GM23338 (cell line): ENCODE data around the gene PDE4D. TPM values are rescaled to one million over a fixed set of nuclear protein-coding genes. Genes with fewer than 3 reads are reported as not detected.

Experiments
- ATAC-seq: fragments of 200-7000 bp; cut with Tn5 transposase; 3 replicates; pipeline ENCODE4 v1.9.1; 2020
- DNase-seq: peaks from one replicate; pipeline ENCODE4 v3.0.0-alpha.2; 2015; ENCODE audit warnings: low spot score
- H2AFZ ChIP-seq: fragments of 200-600 bp; sonication (generic); 2 replicates; pipeline ENCODE4 v1.8.0; 2016; ENCODE audit warnings: antibody characterized with exemption, mild to moderate bottlenecking, moderate library complexity
- H3F3A ChIP-seq: fragments of 200-600 bp; sonication (generic); replicated peaks from 2 replicates; pipeline ENCODE4 v1.8.0; 2017; ENCODE audit warnings: antibody characterized with exemption, mixed run types, low read depth
- H3K27ac ChIP-seq: fragments of 200-600 bp; sonication (generic); 2 replicates; pipeline ENCODE4 v1.6.1; 2016; ENCODE audit warnings: low read depth
- H3K27me3 ChIP-seq: fragments of 200-600 bp; sonication (generic); 2 replicates; pipeline ENCODE4 v1.8.0; 2016; ENCODE audit warnings: mild to moderate bottlenecking, mixed run types, moderate library complexity; ENCODE audit not compliant: insufficient read depth
- H3K36me3 ChIP-seq: fragments of 200-600 bp; sonication (generic); 2 replicates; pipeline ENCODE4 v1.8.0; 2016; ENCODE audit warnings: mild to moderate bottlenecking; ENCODE audit not compliant: insufficient read depth
- H3K4me1 ChIP-seq: fragments of 200-600 bp; sonication (generic); 2 replicates; pipeline ENCODE4 v1.8.0; 2016; ENCODE audit warnings: mild to moderate bottlenecking, moderate library complexity; ENCODE audit not compliant: insufficient read depth
- H3K4me2 ChIP-seq: fragments of 200-600 bp; sonication (generic); 2 replicates; pipeline ENCODE4 v1.7.1; 2017; ENCODE audit warnings: mixed run types
- H3K4me3 ChIP-seq: fragments of 200-600 bp; sonication (generic); 2 replicates; pipeline ENCODE4 v1.6.1; 2016; ENCODE audit warnings: mixed run types
- H3K79me2 ChIP-seq: fragments of 200-600 bp; sonication (generic); replicated peaks from 2 replicates; pipeline ENCODE4 v1.8.0; 2017; ENCODE audit warnings: mild to moderate bottlenecking; ENCODE audit not compliant: insufficient read depth
- H3K9me2 ChIP-seq: fragments of 200-600 bp; sonication (generic); 2 replicates; pipeline ENCODE4 v1.8.0; 2017; ENCODE audit not compliant: insufficient read depth
- H4K20me1 ChIP-seq: fragments of 200-600 bp; sonication (generic); replicated peaks from 2 replicates; pipeline ENCODE4 v1.8.0; 2017; ENCODE audit warnings: mild to moderate bottlenecking; ENCODE audit not compliant: insufficient read depth
- H3K27ac Mint-ChIP-seq: 2 replicates; pipeline ENCODE4 v1.8.0; 2020; ENCODE audit warnings: inconsistent platforms, mild to moderate bottlenecking, moderate library complexity, mixed read lengths
- H3K27me3 Mint-ChIP-seq: 3 replicates; pipeline ENCODE4 v1.8.0; 2022; ENCODE audit warnings: low read depth, mild to moderate bottlenecking, moderate library complexity, mixed read lengths, inconsistent platforms; ENCODE audit not compliant: insufficient read depth, poor library complexity
- H3K36me3 Mint-ChIP-seq: 3 replicates; pipeline ENCODE4 v1.8.0; 2021; ENCODE audit warnings: low read depth, mild to moderate bottlenecking, inconsistent platforms, moderate library complexity, mixed read lengths
- H3K4me1 Mint-ChIP-seq: 3 replicates; pipeline ENCODE4 v1.8.0; 2020; ENCODE audit warnings: mild to moderate bottlenecking, inconsistent platforms, mixed read lengths
- H3K4me3 Mint-ChIP-seq: 3 replicates; pipeline ENCODE4 v1.8.0; 2021; ENCODE audit warnings: moderate library complexity, mild to moderate bottlenecking, inconsistent platforms, mixed read lengths
- H3K9me3 Mint-ChIP-seq: 3 replicates; pipeline ENCODE4 v1.8.0; 2020; ENCODE audit warnings: moderate library complexity, mild to moderate bottlenecking, inconsistent platforms, mixed read lengths
- CREB1 ChIP-seq: fragments of 250-450 bp; sonication (Bioruptor Pico); IDR thresholded peaks from 2 replicates; pipeline ENCODE4 v1.5.0; 2020; ENCODE audit warnings: low read depth, mild to moderate bottlenecking, moderate library complexity
- CTCF ChIP-seq, 2 experiments: fragments of 200-600 bp in 1 of 2; sonication (generic) in 1 of 2; conservative IDR thresholded peaks; 2 replicates each; pipeline versions ENCODE4 v1.5.1 to v1.6.1; 2016 to 2017; ENCODE audit warnings: antibody characterized with exemption in 2 of 2, low read depth in 2 of 2, mild to moderate bottlenecking in 2 of 2, moderate library complexity in 1 of 2
- ETS1 ChIP-seq: IDR thresholded peaks from 2 replicates; pipeline ENCODE4 v1.6.1; 2016; ENCODE audit warnings: antibody characterized with exemption
- EZH2 ChIP-seq: fragments of 200-600 bp; sonication (generic); IDR thresholded peaks from one replicate; pipeline ENCODE4 v1.8.0; 2017; ENCODE audit warnings: antibody characterized with exemption, mild to moderate bottlenecking, low read depth; ENCODE audit not compliant: unreplicated experiment
- EZH2phosphoT487 ChIP-seq: fragments of 200-600 bp; sonication (generic); IDR thresholded peaks from one replicate; pipeline ENCODE4 v1.8.1; 2018; ENCODE audit warnings: antibody characterized with exemption; ENCODE audit not compliant: unreplicated experiment
- JUNB ChIP-seq: IDR thresholded peaks from one replicate; pipeline ENCODE4 v1.6.1; 2016; ENCODE audit warnings: antibody characterized with exemption; ENCODE audit not compliant: unreplicated experiment
- NANOG ChIP-seq: IDR thresholded peaks from 2 replicates; pipeline ENCODE4 v1.6.1; 2016; ENCODE audit warnings: antibody characterized with exemption, borderline replicate concordance
- POLR2AphosphoS5 ChIP-seq: IDR thresholded peaks from 2 replicates; pipeline ENCODE4 v1.6.1; 2016; ENCODE audit warnings: antibody characterized with exemption, low read depth
- STAT1 ChIP-seq: IDR thresholded peaks from one replicate; pipeline ENCODE4 v1.6.1; 2016; ENCODE audit warnings: antibody characterized with exemption; ENCODE audit not compliant: unreplicated experiment
- ZNF114 ChIP-seq: fragments of 250-450 bp; sonication (Bioruptor Pico); IDR thresholded peaks from 2 replicates; pipeline ENCODE4 v1.5.0; 2020; ENCODE audit warnings: mild to moderate bottlenecking, moderate library complexity
- ZNF331 ChIP-seq: fragments of 250-450 bp; sonication (Bioruptor Pico); IDR thresholded peaks from 2 replicates; pipeline ENCODE4 v1.5.0; 2020; ENCODE audit warnings: low read depth, mild to moderate bottlenecking, moderate library complexity
- ZNF462 ChIP-seq: fragments of 250-450 bp; sonication (Bioruptor Pico); IDR thresholded peaks from 2 replicates; pipeline ENCODE4 v1.5.0; 2020; ENCODE audit warnings: mild to moderate bottlenecking, moderate library complexity
- polyA plus RNA-seq: library from polyadenylated mRNA; unstranded; fragments of >200 nt; fragmentation: Nextera tagmentation; extraction: Ambion mirVana; gene quantifications from 2 replicates; pipeline ENCODE4 v1.2.1, GENCODE V29; 2016
- total RNA-seq: library from RNA; depleted of rRNA; stranded (reverse); fragments of >200 nt; shearing (Covaris generic); gene quantifications from 2 replicates; pipeline ENCODE4 v1.2.3, GENCODE V29; 2014

The PDE4D gene
- total and polyA plus RNA-seq, 2 experiments from 2014 or later = 2.1 to 4.7 TPM

GRCh38 chr5:59474324-59474723, 419.2 kb downstream of the PDE4D start:
- Histone ChIP-seq H2AFZ (no peak overlapping the region), H3K4me3 (no peak overlapping the region), H3K4me1 (peaks cover 14% of the 10 kb centered on the region), H4K20me1 (no peaks in the 10 kb centered on the region), H3K36me3 (no peaks in the 10 kb centered on the region), H3K4me2 (no peak overlapping the region), H3F3A (no peaks in the 10 kb centered on the region), H3K79me2 (no peaks in the 10 kb centered on the region), H3K27me3 (no peaks in the 10 kb centered on the region), H3K9me2 (no peaks in the 10 kb centered on the region), H3K27ac (no peak overlapping the region)
- Mint-ChIP-seq H3K27ac (no peak overlapping the region), H3K27me3 (no peaks in the 10 kb centered on the region), H3K4me1 (peaks cover 14% of the 10 kb centered on the region), H3K36me3 (no peaks in the 10 kb centered on the region), H3K4me3 (no peak overlapping the region), H3K9me3 (no peaks in the 10 kb centered on the region)
- no peak for ATAC-seq
- no peak for DNase-seq
- TF ChIP-seq STAT1 = no peak

- Mint-ChIP-seq H3K9me3 (no peaks in the 10 kb centered on the region), H3K4me3 (no peak overlapping the region), H3K27ac (no peak overlapping the region), H3K27me3 (peaks cover 3% of the 10 kb centered on the region), H3K36me3 (no peaks in the 10 kb centered on the region), H3K4me1 (peaks cover 7% of the 10 kb centered on the region)
- Histone ChIP-seq H3K4me3 (no peak overlapping the region), H3K4me1 (peaks cover 9% of the 10 kb centered on the region; the same call in 1 of the 2 replicates), H2AFZ (no peak overlapping the region), H3K27me3 (no peaks in the 10 kb centered on the region), H3K36me3 (no peaks in the 10 kb centered on the region), H3K9me2 (no peaks in the 10 kb centered on the region), H3K79me2 (no peaks in the 10 kb centered on the region), H4K20me1 (no peaks in the 10 kb centered on the region), H3F3A (no peaks in the 10 kb centered on the region), H3K27ac (no peak overlapping the region), H3K4me2 (no peak overlapping the region)
- DNase-seq (no peak), ATAC-seq (no peak)
- TF ChIP-seq ZNF114 (CRISPR knock-in tag) (no peak), JUNB (no peak), CTCF (conservative IDR thresholded peaks at IDR 0.05; ENCODE audit: low read depth in 2 of 2) (no peak), ZNF331 (CRISPR knock-in tag) (no peak), NANOG (no peak), ETS1 (no peak), EZH2 (no peak), ZNF462 (CRISPR knock-in tag) (no peak), CREB1 (CRISPR knock-in tag) (no peak), STAT1 (no peak), POLR2AphosphoS5 (no peak), EZH2phosphoT487 (no peak)
Measured at GRCh38 chr5:59473611-59474010, 419.9 kb downstream of the PDE4D start.
